Measurements from ENCODE around the gene HTR4. TPM values are rescaled to one million over a fixed set of nuclear protein-coding genes. Genes with fewer than 3 reads are reported as not detected.

HTR4 gene
- total and polyA plus RNA-seq, 2 of the 4 experiments (the other 2 are of a cell fraction), result not detected

GRCh38 chr5:148684528-148684927 is 30.2 kb upstream of the HTR4 start:
- no peak overlapping the region for H2BK20ac ChIP-seq (ENCODE audit: low read depth, low read length)
- no peak overlapping the region for H3K18ac ChIP-seq (ENCODE audit: low read depth, low read length)
- H3K9ac ChIP-seq (ENCODE audit: low read depth, low read length), result no peak overlapping the region
- no peaks in the 10 kb centered on the region for H3K9me1 ChIP-seq (ENCODE audit: insufficient read depth, low read length)
- no CpG with 5 or more reads among the region's 2 CpGs for WGBS, 2 experiments (ENCODE audit: extremely low coverage in 2 of 2, insufficient read length in 1 of 2)
- no peaks in the 10 kb centered on the region for H3K36me3 ChIP-seq (ENCODE audit: control insufficient read depth, insufficient read depth, low read length)
- ChIA-PET CTCF (no interaction called here), POLR2A (ENCODE audit: unreplicated experiment) (no interaction called here)
- no peak overlapping the region for H3K4me3 ChIP-seq (ENCODE audit: insufficient read depth, low read depth, low read length)
- no TSS peak for BruUV-seq (replicated peaks)
- no peak overlapping the region for H2BK5ac ChIP-seq (ENCODE audit: low read depth, low read length, poor library complexity, severe bottlenecking)
- H3K27ac ChIP-seq (ENCODE audit: insufficient read depth, low read length), result no peak overlapping the region
- no peak overlapping the region for H2AK5ac ChIP-seq (ENCODE audit: low read depth, low read length)
- H3K4me2 ChIP-seq (ENCODE audit: low read depth, low read length), result no peak overlapping the region
- H3K23ac ChIP-seq (ENCODE audit: low read depth, low read length), result no peak overlapping the region
- no peak overlapping the region for H3K4ac ChIP-seq (ENCODE audit: low read depth, low read length)
- H4K91ac ChIP-seq (ENCODE audit: insufficient read depth, low read depth, low read length), result no peak overlapping the region
- H2AFZ ChIP-seq (replicated peaks; ENCODE audit: low read length, poor library complexity), result no peak overlapping the region
- TF ChIP-seq NFE2L2 (IDR thresholded peaks at IDR 0.05; ENCODE audit: low read depth, low read length) (no peak), MAZ (IDR thresholded peaks at IDR 0.05; ENCODE audit: borderline replicate concordance, low read depth, low read length) (no peak), CEBPB (IDR thresholded peaks at IDR 0.05; ENCODE audit: low read depth, low read length) (no peak), SMC3 (IDR thresholded peaks at IDR 0.05; ENCODE audit: low read depth, low read length) (no peak), CHD1 (IDR thresholded peaks at IDR 0.05; ENCODE audit: low read depth, low read length) (no peak), BHLHE40 (IDR thresholded peaks at IDR 0.05; ENCODE audit: low read depth, low read length) (no peak), POLR2A (IDR thresholded peaks at IDR 0.05; ENCODE audit: low read depth, low read length) (no peak)
- peaks cover 1% of the 10 kb centered on the region; the same call in 1 of the 2 replicates for H3K27me3 ChIP-seq (ENCODE audit: control insufficient read depth, insufficient read depth, low read length)
- no peak overlapping the region for H2BK15ac ChIP-seq (ENCODE audit: low read depth, low read length)
- intact Hi-C loops (cut with micrococcal nuclease), result no loop called here
- H3K4me1 ChIP-seq (ENCODE audit: control insufficient read depth, insufficient read depth, low read length), result no peaks in the 10 kb centered on the region
- no peak for DNase-seq
- no peak overlapping the region for H3K56ac ChIP-seq (ENCODE audit: extremely low read depth, insufficient read depth, low read length)
- no peak overlapping the region for H2AK9ac ChIP-seq (replicated peaks; ENCODE audit: low read depth, low read length, poor library complexity)
- H3K14ac ChIP-seq (replicated peaks; ENCODE audit: low read depth, low read length), result no peak overlapping the region
- no peak overlapping the region for H2BK120ac ChIP-seq (ENCODE audit: low read depth, low read length)
- no peak overlapping the region for H4K8ac ChIP-seq (ENCODE audit: low read depth in 2 of 2, low read length in 2 of 2)
- in situ Hi-C loops (cut with MboI; ENCODE audit: low sequenced_read_pairs), result no loop called here
- no peaks in the 10 kb centered on the region for H3K9me3 ChIP-seq (ENCODE audit: control insufficient read depth, insufficient read depth, low read length)
- H4K20me1 ChIP-seq (ENCODE audit: insufficient read depth, low read length), result no peaks in the 10 kb centered on the region
- dilution Hi-C loops (cut with HindIII; ENCODE audit: low sequenced_read_pairs, unreplicated experiment), result no loop called here
- ATAC-seq (ENCODE audit: low read depth), result no peak
- no peak overlapping the region for H4K5ac ChIP-seq (ENCODE audit: low read depth, low read length)
- H3K79me1 ChIP-seq (ENCODE audit: low read depth in 1 of 2, low read length in 2 of 2), result no peaks in the 10 kb centered on the region

Data from IMR-90 (cell line).